Fibroblast of pulmonary artery (primary cell): ENCODE measurements around the gene MTMR2.
A peak's percentile ranks its signal among the peaks of the same experiment; 100 is the strongest.

Experiments
- DNase-seq: peaks from one replicate; pipeline ENCODE4 v3.0.0-alpha.2; 2010; ENCODE audit warnings: low read depth
- H3K4me3 ChIP-seq: replicated peaks from 2 replicates; pipeline ENCODE4 v1.5.1; 2011; ENCODE audit warnings: low read depth, mild to moderate bottlenecking, control low read depth, low read length, moderate library complexity
- TF ChIP-seq, protein P1 (sequence below): IDR thresholded peaks from 2 replicates; pipeline ENCODE4 v1.5.1; 2011; ENCODE audit warnings: mild to moderate bottlenecking, control low read depth, low read length, inconsistent platforms; ENCODE audit errors: missing control alignments

MTMR2 gene

DNA sequence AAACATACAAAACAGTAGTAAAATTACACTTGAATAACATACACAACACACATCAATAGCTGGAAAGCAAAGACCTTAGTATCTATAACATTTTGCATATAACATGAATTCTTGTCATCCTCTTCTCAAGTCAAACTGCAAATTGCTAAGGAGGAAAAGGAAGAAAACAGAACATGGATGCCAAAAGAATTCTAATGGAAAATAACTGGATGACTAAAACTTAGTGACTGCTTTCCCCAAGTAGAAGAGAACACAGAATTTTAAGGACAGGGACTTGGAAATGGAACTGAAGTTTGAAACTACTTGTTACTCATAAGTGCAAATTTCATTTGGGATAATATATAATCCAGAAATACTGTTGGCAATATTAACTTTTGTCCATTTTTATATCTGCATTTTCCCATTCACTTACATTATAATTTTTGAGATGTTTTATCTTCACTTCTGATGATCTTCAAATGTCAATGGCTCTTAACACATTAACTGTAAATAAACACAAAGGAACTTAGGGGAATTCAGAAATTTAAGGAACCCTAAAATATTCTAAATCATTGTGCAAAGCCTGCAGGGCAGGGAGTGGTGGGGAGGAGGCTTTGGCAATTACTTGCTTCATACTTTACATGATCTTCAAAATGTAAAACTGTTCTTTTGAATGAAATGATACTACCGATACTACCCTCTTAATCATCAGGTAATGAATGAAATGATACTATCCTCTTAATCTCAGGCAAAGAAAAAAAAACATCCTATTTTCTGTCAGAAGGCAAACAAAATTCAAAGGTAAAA is 9.9 kb downstream of the MTMR2 start:
- DNase-seq = no peak
- H3K4me3 ChIP-seq = no peak overlapping the region
- TF ChIP-seq, protein P1, sequence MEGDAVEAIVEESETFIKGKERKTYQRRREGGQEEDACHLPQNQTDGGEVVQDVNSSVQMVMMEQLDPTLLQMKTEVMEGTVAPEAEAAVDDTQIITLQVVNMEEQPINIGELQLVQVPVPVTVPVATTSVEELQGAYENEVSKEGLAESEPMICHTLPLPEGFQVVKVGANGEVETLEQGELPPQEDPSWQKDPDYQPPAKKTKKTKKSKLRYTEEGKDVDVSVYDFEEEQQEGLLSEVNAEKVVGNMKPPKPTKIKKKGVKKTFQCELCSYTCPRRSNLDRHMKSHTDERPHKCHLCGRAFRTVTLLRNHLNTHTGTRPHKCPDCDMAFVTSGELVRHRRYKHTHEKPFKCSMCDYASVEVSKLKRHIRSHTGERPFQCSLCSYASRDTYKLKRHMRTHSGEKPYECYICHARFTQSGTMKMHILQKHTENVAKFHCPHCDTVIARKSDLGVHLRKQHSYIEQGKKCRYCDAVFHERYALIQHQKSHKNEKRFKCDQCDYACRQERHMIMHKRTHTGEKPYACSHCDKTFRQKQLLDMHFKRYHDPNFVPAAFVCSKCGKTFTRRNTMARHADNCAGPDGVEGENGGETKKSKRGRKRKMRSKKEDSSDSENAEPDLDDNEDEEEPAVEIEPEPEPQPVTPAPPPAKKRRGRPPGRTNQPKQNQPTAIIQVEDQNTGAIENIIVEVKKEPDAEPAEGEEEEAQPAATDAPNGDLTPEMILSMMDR = no peak

DNA sequence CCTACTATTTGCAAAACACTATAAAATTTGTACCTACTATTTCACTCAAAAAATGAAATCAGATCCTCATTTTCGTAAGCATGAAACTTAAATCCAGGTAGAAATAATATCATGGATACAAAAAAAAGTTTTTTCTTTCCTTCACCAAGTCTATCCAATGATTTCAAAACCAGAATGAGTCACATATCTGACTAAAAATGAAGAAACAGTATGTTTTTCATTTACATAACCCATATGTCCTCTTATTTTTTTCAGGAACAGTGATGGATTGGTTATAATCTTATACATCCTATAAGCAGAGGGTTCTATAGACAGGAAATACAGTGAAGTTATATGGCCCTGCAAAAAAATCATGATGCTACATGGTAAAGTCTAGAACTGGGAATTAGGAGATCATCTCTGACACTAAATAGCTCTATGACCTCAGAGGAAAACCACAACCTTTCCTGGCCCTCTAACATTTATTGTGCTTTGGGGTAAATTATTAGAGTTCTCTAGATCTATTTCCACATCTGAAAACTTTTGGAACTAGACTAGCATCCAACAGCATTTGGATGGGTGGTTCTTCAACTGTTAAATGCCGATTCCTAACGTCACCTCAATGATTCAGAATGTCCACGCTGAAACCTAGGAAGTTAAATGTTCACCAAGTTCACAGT is 10.9 kb downstream of the MTMR2 start:
- TF ChIP-seq, protein P1 = no peak
- peak; percentile 72 for DNase-seq
- H3K4me3 ChIP-seq = no peak overlapping the region

DNA sequence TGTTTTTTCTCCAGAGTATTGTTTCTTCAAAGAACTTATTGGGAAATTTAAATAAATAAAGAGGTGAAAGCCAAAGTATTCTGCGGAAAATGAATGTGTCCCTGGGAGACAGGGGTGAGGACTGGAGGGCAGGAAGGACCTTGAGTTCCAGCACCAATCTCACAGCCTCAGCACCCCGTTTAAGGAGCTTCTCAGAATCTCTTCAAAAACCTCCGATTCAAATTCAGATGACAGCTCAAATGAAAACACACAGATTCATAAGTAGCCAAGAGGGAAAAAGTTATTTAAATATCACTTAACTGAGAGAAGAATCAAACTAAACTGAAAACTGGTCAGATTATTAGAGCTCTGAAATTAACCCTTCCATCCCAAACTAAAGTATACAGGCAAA is 12.5 kb downstream of the MTMR2 start:
- TF ChIP-seq, protein P1 = no peak
- no peak for DNase-seq

DNA sequence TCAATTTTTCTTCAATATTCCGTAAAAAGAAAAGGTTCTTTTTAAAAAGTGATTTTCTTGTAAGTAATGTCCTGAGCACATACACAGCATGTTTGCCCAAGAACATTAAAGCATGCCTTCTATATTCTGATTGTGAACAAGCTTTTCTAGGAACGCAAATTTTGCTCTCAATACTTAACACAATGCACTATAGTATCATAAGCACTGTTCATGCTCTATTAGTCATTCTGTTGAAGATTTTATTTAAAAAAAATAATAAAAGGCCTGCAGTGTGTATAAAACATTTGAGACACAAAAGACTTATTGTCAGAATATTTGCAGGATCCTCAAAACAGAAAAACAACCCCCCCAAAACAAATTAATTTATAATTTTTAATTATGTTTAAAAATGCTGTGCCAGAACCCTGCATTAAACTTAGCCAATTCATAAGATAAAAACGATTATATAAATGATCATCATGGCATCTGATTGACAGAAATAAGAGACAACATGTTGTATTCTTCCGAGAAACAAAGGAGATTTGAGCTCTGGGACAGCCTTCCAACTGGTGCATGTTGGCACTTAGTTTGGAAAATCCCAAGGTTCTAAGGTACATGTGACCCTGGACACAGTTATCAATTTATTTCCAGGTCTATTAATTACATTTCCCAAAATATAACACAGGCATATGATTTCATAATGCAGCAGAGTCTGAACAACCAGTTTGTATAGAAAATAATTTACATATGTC is 13.1 kb downstream of the MTMR2 start:
- no peak for DNase-seq
- TF ChIP-seq, protein P1 = no peak
- no peak overlapping the region for H3K4me3 ChIP-seq

More for the DNA sequence above, 12.5 kb downstream of the MTMR2 start:
- H3K4me3 ChIP-seq = no peak overlapping the region

DNA sequence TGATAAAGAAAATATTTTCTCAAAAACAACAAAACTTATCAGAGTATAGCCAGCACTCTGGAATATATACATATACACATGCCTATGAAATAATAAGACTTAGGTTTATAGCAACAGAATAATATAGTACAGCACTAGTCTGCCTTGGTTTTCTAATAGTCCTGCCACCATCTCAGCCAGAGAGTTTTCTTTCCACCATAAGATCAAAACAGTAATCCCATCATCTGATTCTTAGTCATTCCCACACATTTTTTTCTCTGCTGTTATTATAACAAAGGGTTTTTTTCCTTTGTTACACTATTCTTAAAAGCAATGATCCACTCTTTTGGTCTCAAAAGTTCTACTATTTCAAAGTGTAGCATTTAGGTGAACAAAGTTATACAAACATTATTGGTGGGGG is 15.1 kb downstream of the MTMR2 start:
- no peak overlapping the region for H3K4me3 ChIP-seq
- DNase-seq = peak; percentile 45

DNA sequence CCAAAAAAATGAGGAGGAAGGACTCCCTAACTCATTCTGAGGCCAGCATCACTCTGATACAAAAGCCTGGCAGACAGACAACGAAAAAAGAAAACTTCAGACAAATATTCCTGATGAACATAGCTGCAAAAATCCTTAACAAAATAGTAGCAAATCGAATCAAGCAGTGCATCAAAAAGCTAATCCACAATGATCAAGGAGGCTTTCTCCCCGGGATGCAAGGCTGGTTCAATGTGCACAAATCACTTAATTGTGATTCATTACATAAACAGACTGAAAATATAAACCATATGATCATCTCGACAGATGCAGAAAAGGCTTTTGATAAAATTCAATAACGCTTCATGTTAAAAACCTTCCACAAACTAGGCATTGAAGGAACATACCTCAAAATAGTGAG is 16.4 kb downstream of the MTMR2 start:
- TF ChIP-seq, protein P1 = no peak
- no peak overlapping the region for H3K4me3 ChIP-seq
- DNase-seq = no peak

More for the DNA sequence above, 15.1 kb downstream of the MTMR2 start:
- TF ChIP-seq, protein P1 = no peak
